Measurements from ENCODE around the gene ERCC4.
A peak's percentile ranks its signal among the peaks of the same experiment; 100 is the strongest.
"Not testable (repeated sequence)": the region's sequence is repeated elsewhere in the genome, so short reads cannot be mapped to it uniquely, and the experiment has no call there.

The ERCC4 gene

DNA sequence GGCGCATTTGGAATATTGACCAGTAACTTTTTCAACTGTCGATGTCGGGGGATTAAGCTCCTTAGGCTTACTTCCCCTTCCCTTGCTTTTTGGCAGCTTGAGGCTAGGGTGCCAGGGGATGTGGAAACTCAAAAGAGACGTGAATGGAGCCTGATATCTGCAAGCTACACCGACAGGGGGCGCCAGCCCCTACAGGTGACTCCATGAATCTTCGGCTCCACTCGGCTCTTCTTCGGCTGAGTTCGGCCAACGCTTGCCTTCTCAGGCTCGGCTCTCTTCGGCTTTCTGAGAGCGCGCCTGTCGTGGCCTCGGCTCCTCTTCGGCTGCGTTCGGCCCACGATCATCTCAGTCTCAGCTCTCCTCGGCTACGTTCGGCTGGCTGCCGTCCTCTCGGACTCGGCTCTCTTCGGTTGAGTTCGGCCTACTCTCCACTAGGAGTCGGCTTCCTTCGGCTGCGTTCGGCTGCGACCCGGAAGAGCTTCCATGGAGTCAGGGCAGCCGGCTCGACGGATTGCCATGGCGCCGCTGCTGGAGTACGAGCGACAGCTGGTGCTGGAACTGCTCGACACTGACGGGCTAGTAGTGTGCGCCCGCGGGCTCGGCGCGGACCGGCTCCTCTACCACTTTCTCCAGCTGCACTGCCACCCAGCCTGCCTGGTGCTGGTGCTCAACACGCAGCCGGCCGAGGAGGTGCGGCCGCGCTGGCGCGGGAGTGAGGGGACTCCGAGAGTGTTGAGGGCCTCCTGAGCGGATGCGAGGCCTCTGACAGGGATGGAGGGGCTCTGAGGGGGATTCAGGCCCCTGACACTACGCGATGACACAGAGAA lies at the start of gene ERCC4:
ERCC4 (plus strand) TSS at position 472 of the 827 bp plus-strand sequence; CDS start at position 484, 12 bp downstream.
- DNase-seq, result peak; percentile 100

GRCh38 chr16:13873835-13874438 lies 46.0 kb upstream of the ERCC4 start:
- no peak for DNase-seq

- no peak for DNase-seq
These were observed 44.2 kb upstream of the ERCC4 start for GRCh38 chr16:13875614-13876284.

GRCh38 chr16:13883276-13883675 lies 36.7 kb upstream of the ERCC4 start:
- no peak for DNase-seq

DNA sequence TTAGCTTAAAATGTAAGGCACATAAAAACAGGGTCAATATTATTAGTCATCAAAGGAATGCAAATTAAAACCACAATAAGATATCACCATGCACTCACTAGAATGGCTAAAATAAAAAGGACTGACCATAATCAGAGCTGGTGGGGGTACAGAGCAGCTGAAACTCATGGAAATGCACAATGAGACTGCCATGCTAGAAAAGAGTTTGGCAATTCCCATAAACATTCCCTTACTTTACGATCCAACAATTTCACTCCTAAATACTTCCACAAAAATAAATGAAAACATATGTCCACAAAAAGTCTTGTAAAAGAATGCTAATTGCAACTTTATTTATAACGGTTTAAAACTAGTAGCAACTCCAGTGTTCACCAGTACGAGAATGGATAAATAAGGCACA lies 36.1 kb upstream of the ERCC4 start:
- no peak for DNase-seq

DNA sequence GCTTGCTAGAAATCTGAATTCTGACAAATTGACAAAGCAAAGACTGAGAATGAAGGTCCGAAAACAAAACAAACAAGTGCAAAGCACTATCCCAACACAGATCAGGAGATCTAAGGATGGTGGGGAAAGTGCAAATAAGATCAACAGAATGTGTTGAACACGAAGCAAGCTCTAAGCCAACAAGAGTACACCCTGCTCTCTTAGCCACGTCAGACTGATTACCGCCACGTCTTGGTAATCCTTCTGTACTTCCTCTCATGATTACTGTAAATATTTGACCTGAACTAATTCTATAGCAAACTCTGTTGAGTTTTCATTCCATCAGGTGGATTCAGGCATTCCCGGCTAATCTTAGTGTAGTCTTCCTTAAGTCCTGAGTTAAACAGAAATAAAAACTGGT lies 34.3 kb upstream of the ERCC4 start:
- DNase-seq, result no peak

DNA sequence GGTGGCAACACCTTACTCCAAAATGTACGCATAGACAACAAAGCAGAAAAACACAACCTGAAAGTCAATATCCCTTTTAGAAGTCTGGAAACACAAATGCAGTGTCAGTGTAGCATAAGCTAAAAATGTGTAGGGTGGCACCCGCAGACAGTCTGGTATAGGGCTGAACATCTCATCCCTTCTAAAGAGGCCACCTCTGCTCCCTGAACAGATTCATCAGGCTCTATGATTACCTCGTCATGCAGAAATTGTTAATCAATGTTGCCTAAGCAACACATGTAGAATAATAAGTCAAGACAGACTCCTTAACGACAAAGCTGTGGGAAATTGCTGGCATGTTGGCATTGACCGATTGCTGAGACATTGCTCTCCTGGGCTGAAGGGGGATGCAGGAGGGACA lies 33.3 kb upstream of the ERCC4 start:
- no peak for DNase-seq

DNA sequence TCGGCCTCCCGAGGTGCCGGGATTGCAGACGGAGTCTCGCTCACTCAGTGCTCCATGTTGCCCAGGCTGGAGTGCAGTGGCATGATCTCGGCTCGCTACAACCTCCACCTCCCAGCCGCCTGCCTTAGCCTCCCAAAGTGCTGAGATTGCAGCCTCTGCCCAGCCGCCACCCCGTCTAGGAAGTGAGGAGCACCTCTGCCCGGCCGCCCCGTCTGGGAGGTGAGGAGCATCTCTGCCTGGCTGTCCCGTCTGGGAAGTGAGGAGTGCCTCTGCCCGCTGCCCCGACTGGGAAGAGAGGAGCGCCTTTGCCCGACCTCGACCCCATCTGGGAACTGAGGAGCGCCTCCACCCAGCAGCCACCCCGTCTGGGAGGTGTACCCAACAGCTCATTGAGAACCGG lies 30.6 kb upstream of the ERCC4 start:
- DNase-seq, result not testable (repeated sequence)

- no peak for DNase-seq
These were observed 27.7 kb upstream of the ERCC4 start for GRCh38 chr16:13892301-13892700.

DNA sequence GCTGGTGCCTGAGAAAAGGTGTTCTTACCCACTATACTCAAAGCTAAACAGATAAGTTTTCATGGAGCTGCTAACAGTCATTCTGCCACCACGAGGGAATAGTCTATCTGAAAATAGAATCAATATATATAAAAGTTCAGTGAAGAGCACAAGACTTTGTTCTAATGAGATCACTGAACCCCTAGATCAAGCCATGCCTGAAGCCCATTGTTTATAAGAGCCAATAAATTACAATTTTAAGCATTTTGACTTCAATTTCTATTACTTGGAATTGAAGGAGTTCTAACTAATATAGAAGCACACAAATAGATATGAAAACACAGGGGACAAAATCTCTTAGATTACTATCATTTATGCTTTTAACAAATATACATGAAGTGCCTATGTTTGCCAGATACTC lies 24.4 kb upstream of the ERCC4 start:
- DNase-seq, result no peak

DNA sequence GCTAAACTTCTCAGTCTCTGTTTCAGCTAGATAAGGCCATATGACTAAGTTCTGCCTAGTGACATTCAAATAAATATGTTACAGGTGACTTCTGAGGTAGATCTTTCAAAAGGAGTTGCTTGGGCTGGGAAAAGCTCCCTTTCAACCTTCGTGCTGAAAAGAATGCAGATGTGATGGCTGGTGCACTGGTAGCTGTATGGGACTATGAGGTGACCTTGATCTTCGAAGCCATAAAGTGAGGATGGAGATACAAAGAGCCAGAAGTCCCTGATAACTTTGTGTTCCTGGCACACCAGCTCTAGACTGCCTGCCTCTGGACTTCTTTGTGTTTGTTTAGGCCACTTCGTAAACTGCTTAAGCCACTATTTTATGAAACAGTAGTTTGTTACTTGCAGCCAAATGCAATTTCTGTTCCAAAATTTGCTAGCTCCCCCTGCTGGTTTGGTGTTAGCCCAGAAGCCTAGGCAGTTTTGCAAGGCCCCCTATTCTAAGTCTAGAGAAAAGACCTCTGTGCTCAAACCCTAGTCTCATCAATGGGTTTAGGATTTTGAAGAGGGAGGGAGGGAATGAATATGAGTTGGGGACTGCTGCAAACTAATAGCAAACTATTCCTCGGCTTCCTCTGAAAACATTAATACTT lies 23.3 kb upstream of the ERCC4 start:
- DNase-seq, result no peak

- DNase-seq, result no peak
These were observed 22.1 kb upstream of the ERCC4 start for GRCh38 chr16:13897806-13898205.

DNA sequence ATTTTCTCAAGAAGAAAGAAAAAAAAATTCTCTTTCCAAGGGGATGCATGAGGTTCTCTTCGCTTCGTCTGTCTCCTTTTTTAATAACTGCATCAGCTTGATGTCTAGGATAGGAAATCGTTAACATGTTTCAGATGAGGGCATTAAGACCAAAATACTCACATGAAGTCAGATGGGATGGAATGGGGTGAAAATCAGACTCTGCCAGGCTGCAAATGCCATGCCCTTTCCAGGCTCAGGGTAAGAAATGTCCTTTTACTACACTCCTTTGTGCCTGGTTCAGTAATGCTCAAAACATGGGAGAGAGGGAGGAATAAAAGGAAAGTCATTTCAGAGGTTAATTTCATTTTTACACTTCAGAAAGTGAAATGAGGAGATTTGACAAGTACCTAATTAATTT lies 21.7 kb upstream of the ERCC4 start:
- DNase-seq, result no peak

GRCh38 chr16:13902052-13902451 lies 17.9 kb upstream of the ERCC4 start:
- DNase-seq, result no peak

GRCh38 chr16:13902677-13903076 lies 17.3 kb upstream of the ERCC4 start:
- no peak for DNase-seq

DNA sequence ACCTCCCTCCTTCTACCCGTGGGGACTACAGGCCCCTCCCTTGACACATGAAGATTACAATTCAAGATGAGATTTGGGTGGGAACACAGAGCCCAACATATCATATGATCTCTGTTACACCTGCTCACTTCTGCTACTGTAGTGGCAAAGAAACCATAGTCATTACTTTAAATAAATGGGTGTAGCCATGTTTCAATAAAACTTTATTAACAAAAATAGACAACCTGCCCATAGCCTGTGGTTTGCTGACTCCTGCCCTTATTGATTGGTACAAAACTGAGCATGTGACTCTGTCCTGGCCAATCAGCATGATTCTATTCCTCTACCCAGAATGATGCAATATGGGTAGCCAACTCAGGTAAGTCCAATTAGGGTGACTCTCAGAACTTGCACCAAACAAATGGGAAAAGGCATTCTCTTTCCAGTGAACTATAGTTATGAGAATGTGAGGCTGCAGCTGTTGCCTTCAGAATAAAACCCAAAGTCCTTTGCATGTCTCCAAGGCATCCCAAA lies 15.7 kb upstream of the ERCC4 start:
- DNase-seq, result no peak

- DNase-seq, result not testable (repeated sequence)
These were observed 15.1 kb upstream of the ERCC4 start for GRCh38 chr16:13904822-13905221.

DNA sequence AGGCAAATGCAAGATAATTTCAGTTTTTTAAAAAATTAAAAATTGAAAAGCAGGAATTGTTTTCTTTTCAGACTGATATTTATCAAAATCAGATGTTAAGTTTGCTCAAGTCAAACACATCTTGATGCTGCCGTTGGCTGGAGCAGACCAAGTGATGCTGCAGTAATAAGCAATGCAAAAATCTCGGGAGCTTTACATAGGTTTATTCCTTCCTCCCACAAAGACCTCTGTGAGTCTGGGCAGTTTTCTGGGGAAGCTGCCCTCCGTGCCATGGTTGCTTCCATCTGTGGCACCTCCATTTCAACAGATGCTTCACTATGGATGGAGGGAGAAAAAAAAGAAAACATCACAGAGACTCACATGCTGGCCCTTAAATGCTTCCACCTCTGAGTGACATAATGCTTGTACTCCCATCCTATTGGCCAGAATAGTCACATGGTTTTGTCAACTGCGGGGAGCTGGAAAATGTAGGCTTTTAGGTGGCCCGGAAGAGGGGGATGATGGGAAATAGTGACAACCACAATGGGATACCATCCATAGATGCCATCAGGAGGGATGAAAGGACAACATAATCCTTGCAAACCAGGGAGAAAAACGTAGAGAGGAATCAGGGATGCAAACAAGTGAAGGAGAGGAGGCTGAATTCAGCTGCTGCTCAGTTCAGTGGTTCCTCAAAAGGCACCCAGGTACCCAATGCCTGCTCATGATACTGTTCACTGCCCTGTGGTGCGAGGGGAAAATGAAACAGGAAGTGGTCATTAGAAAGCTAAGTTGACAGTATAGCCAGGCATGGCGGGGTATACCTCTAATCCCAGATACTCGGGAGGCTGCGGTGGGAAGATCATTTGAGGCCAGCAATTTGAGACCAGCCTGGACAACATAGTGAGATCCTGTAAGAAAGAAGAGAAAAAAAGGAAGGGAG lies 13.5 kb upstream of the ERCC4 start:
- DNase-seq, result no peak

GRCh38 chr16:13907431-13907830 lies 12.5 kb upstream of the ERCC4 start:
- no peak for DNase-seq

- no peak for DNase-seq
These were observed 10.9 kb upstream of the ERCC4 start for GRCh38 chr16:13909069-13909468.

- DNase-seq, result peak; percentile 9
These were observed 10.1 kb upstream of the ERCC4 start for GRCh38 chr16:13909872-13910303.

DNA sequence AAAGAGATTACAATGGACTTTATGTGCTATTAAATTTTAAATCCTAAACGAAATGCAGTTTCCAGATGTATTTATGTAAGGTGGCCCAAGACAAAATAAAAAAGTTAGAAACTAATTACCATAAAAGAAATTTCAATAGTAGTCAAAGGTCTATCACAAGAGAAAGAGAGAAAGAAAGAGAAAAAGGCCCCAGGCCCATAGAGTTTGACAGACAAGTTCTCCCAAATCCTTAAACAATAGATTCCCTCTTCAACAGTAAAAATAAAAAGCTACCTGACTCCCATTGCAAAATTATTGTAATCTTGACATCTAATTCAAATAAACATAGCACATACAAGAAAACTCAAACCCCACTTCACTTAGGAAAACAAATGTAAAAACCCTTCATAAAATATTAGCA lies 8.6 kb upstream of the ERCC4 start:
- DNase-seq, result no peak
